Measurements from ENCODE around the gene CHD2.
A peak's percentile ranks its signal among the peaks of the same experiment; 100 is the strongest.

CHD2 gene

DNA sequence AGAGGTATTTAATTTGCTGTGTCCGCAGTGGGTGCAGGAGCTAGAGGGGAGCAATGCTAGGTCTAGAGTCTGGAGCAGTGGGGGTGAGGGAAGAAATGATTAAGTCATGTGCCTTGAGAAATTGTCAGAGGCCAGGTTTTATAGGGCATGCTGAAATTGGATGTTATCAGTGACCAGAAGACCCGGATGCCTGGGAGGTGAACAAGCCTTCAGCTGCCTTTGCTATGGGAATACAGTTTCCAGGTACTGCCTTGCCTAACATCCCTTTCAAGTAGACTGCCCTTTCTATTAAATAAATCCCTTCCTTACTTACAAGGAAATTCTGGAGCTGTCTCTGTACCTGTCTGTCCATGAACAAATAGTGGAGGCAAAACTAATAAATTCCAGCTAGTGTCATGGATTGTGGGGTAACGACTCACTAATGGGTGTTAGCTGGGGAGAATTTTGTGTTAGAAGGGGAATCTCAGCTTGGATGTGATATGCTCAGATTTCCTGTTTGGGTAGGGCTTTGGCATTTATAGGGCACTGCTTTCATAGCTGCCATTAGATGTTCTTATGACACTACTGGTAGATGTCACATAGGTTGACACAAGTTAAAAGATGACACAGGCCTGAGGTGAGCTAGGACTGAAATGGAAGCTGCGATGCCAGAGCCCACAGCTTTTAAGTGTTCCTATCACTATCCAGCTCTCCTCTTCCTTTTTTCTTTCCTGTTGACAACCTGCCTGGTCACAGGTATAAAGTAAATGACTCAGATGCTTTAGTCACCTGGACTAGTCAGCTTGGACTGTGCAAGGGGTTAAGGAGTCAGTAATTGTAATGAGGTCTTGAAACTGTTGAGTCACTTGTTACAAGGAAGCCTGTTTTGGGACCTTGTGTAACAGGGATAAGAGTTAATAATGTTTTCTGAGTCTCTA, 21.3 kb downstream of the CHD2 start:
- no peak overlapping the region for H3K4me3 ChIP-seq (ENCODE audit: low read depth, low read length)
- TF ChIP-seq, protein P1, sequence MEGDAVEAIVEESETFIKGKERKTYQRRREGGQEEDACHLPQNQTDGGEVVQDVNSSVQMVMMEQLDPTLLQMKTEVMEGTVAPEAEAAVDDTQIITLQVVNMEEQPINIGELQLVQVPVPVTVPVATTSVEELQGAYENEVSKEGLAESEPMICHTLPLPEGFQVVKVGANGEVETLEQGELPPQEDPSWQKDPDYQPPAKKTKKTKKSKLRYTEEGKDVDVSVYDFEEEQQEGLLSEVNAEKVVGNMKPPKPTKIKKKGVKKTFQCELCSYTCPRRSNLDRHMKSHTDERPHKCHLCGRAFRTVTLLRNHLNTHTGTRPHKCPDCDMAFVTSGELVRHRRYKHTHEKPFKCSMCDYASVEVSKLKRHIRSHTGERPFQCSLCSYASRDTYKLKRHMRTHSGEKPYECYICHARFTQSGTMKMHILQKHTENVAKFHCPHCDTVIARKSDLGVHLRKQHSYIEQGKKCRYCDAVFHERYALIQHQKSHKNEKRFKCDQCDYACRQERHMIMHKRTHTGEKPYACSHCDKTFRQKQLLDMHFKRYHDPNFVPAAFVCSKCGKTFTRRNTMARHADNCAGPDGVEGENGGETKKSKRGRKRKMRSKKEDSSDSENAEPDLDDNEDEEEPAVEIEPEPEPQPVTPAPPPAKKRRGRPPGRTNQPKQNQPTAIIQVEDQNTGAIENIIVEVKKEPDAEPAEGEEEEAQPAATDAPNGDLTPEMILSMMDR (IDR thresholded peaks at IDR 0.05; ENCODE audit: low read depth, low read length): no peak
- in situ Hi-C loops (cut with HindIII; ENCODE audit: low sequenced_read_pairs): no loop called here
- peak; percentile 41 for DNase-seq (ENCODE audit: low read depth, low spot score)

DNA sequence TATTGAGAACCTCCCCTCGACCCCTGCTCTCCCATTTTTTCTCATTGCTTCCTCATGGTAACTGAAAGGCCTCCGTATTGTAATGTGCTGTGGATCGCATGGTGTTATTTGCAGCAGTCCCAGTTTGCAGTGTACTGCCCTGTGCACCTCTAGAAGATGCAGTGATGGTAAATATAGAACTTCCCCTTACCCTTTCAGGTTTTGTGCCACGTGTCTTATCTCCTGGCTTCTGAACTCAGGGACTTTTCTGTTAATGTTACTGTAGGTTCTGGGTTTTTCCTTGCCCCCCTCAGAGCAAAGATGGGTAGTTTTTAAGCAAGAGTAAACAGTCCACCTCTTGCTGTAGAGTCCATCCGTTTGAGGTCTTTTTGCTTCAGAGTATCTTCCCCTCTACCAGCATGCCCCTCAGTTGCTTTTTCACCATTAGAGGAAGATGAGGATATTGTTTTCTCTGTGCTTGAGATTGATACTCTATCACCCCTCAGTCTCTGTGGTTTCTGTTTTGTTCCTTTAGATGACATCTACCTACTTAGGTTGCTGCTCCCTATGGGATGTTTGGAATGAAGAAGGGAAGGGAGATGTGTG, 22.4 kb downstream of the CHD2 start:
- TF ChIP-seq, protein P1 (IDR thresholded peaks at IDR 0.05; ENCODE audit: low read depth, low read length): no peak
- DNase-seq (ENCODE audit: low read depth, low spot score): no peak
- in situ Hi-C loops (cut with HindIII; ENCODE audit: low sequenced_read_pairs): no loop called here
- H3K4me3 ChIP-seq (ENCODE audit: low read depth, low read length): no peak overlapping the region

DNA sequence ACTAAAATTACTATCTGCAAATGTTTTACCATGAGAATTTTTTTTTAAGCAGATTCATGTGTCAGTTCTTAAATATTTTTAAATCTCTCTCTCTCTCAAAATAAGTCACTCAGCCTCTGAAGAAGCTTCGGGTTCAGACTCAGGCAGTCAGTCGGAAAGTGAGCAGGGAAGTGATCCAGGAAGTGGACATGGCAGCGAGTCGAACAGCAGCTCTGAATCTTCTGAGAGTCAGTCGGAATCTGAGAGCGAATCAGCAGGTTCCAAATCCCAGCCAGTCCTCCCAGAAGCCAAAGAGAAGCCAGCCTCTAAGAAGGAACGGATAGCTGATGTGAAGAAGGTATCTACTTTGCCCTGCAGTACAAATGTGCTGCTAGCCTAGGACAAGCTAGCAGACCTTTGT, 24.1 kb downstream of the CHD2 start:
- in situ Hi-C loops (cut with HindIII; ENCODE audit: low sequenced_read_pairs): no loop called here
- H3K4me3 ChIP-seq (ENCODE audit: low read depth, low read length): no peak overlapping the region
- DNase-seq (ENCODE audit: low read depth, low spot score): no peak
- TF ChIP-seq, protein P1 (IDR thresholded peaks at IDR 0.05; ENCODE audit: low read depth, low read length): no peak

DNA sequence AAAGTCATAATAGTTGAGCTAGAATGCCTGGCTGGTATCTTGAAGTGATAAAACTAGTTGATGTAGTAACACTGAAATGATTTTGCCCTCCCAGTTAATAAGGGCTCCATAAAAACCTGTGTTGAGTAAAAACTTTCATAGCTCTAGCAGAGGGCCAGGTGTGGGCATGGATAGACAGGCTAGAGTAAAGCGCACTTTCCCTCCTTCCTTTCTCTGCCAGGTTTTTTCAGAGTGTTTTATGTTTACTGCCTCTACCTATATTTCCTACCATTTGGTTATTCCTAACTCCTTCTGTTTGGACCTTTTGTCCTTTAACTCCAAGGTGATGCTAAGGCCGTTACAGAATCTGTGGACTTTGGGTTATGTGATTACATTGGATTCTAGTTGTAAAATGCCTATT, 25.3 kb downstream of the CHD2 start:
- no peak for DNase-seq (ENCODE audit: low read depth, low spot score)
- in situ Hi-C loops (cut with HindIII; ENCODE audit: low sequenced_read_pairs): no loop called here
- TF ChIP-seq, protein P1 (IDR thresholded peaks at IDR 0.05; ENCODE audit: low read depth, low read length): no peak
- H3K4me3 ChIP-seq (ENCODE audit: low read depth, low read length): no peak overlapping the region

DNA sequence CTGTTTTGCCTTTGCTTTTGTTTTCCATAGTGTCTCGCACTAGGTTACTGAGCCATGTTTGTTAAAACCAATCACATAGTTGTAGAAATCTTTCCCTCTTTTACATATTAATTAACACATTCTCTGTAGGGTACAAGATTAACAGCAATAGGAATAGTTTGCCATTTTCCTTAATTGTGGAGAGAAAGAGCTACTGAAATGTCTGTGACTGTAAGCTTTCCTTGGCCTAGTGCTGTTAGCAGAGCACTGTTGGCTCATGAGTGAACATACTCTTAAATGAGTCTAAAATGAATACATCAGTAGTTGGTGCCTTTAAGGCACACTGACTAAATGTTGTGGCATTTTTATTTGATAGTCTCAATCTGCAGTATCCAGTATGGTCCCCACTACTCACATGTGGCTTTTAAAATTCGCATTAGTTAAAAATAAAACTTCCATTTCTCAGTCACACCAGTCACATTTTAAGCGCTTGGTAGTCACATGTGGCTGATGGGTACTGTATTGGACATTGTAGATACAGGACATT, 28.2 kb downstream of the CHD2 start:
- H3K4me3 ChIP-seq (ENCODE audit: low read depth, low read length): no peak overlapping the region
- no peak for DNase-seq (ENCODE audit: low read depth, low spot score)
- in situ Hi-C loops (cut with HindIII; ENCODE audit: low sequenced_read_pairs): no loop called here
- TF ChIP-seq, protein P1 (IDR thresholded peaks at IDR 0.05; ENCODE audit: low read depth, low read length): no peak

DNA sequence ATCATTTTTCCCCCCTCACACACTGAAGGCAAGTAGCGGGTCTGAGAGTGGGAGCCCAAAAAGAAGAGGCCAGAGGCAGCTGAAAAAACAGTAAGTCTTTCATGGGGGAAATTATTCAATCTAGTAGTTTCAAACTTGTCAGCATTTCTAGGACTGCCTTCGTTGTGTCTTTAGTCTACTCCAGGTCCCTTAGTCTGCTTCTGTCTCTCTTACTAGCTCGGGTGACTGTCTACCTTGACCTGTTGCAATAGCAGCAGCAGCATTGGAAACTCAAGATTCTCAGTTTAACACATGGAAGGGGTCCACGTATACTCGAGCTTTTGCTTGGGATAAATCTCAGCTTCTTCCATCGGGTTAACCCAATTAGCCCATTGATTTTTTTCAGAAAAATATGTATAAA, 28.9 kb downstream of the CHD2 start:
- TF ChIP-seq, protein P1 (IDR thresholded peaks at IDR 0.05; ENCODE audit: low read depth, low read length): no peak
- no peak overlapping the region for H3K4me3 ChIP-seq (ENCODE audit: low read depth, low read length)
- DNase-seq (ENCODE audit: low read depth, low spot score): no peak
- in situ Hi-C loops (cut with HindIII; ENCODE audit: low sequenced_read_pairs): no loop called here
